Hepatocyte (in vitro differentiated cells): ENCODE data around the gene RAMP3. TPM values are rescaled to one million over a fixed set of nuclear protein-coding genes. Genes with fewer than 3 reads are reported as not detected.

ENCODE experiments used
- DNase-seq: peaks from one replicate; pipeline ENCODE4 v3.0.0-alpha.2; 2016; ENCODE audit warnings: low spot score
- H2AFZ ChIP-seq: fragments of 200-600 bp; sonication (generic); 2 replicates; pipeline ENCODE4 v1.6.0; 2016; ENCODE audit warnings: antibody characterized with exemption, mild to moderate bottlenecking
- H3K27ac ChIP-seq: fragments of 200-600 bp; sonication (generic); 2 replicates; pipeline ENCODE4 v1.5.1; 2016; ENCODE audit warnings: mild to moderate bottlenecking
- H3K27me3 ChIP-seq: fragments of 200-600 bp; sonication (generic); 2 replicates; pipeline ENCODE4 v1.6.1; 2016
- H3K36me3 ChIP-seq: fragments of 200-600 bp; sonication (generic); replicated peaks from 2 replicates; pipeline ENCODE4 v1.5.1; 2016; ENCODE audit warnings: low read depth; ENCODE audit not compliant: insufficient read depth
- H3K4me1 ChIP-seq: fragments of 200-600 bp; sonication (generic); 2 replicates; pipeline ENCODE4 v1.5.1; 2016; ENCODE audit warnings: mild to moderate bottlenecking, moderate library complexity; ENCODE audit not compliant: insufficient read depth
- H3K4me2 ChIP-seq: fragments of 200-600 bp; sonication (generic); 2 replicates; pipeline ENCODE4 v1.6.0; 2016
- H3K4me3 ChIP-seq: fragments of 200-600 bp; sonication (generic); 2 replicates; pipeline ENCODE4 v1.5.1; 2016; ENCODE audit warnings: mild to moderate bottlenecking
- H3K79me2 ChIP-seq: fragments of 200-600 bp; sonication (generic); 2 replicates; pipeline ENCODE4 v1.6.0; 2017; ENCODE audit warnings: mild to moderate bottlenecking
- H3K9me2 ChIP-seq: fragments of 200-600 bp; sonication (generic); replicated peaks from 2 replicates; pipeline ENCODE4 v1.6.0; 2017; ENCODE audit warnings: mild to moderate bottlenecking; ENCODE audit not compliant: insufficient read depth
- H3K9me3 ChIP-seq: fragments of 200-600 bp; sonication (generic); 2 replicates; pipeline ENCODE4 v1.5.1; 2016; ENCODE audit warnings: low read depth, mild to moderate bottlenecking
- H4K20me1 ChIP-seq: fragments of 200-600 bp; sonication (generic); 2 replicates; pipeline ENCODE4 v1.6.0; 2016; ENCODE audit warnings: mild to moderate bottlenecking; ENCODE audit not compliant: insufficient read depth, poor library complexity, severe bottlenecking
- EZH2 ChIP-seq: fragments of 200-600 bp; sonication (generic); IDR thresholded peaks from 2 replicates; pipeline ENCODE4 v1.6.1; 2016; ENCODE audit warnings: antibody characterized with exemption, mild to moderate bottlenecking, borderline replicate concordance
- EZH2phosphoT487 ChIP-seq: fragments of 200-600 bp; sonication (generic); IDR thresholded peaks from one replicate; pipeline ENCODE4 v1.6.1; 2018; ENCODE audit warnings: antibody characterized with exemption, mild to moderate bottlenecking, low read depth, moderate library complexity; ENCODE audit not compliant: unreplicated experiment, severe bottlenecking
- WGBS: methylation state at CpG from one replicate; pipeline ENCODE4 v1.1.6; 2016; ENCODE audit warnings: low lambda C conversion rate; ENCODE audit errors: missing lambda C conversion rate; 5-methylcytosine and 5-hydroxymethylcytosine counted together
- polyA plus RNA-seq: library from polyadenylated mRNA; unstranded; fragments of >200 nt; fragmentation: Nextera tagmentation; extraction: Ambion mirVana; gene quantifications from 2 replicates; pipeline ENCODE4 v1.2.1, GENCODE V29; 2016
- total RNA-seq: library from RNA; depleted of rRNA; stranded (reverse); fragments of >200 nt; gene quantifications from 2 replicates; pipeline ENCODE4 v1.2.3, GENCODE V29; 2014
- TF ChIP-seq, protein P1 (sequence below): fragments of 200-600 bp; sonication (generic); IDR thresholded peaks from 2 replicates; pipeline ENCODE4 v1.5.1; 2016; ENCODE audit warnings: antibody characterized with exemption, mild to moderate bottlenecking; ENCODE audit not compliant: poor library complexity

The RAMP3 gene
- total and polyA plus RNA-seq, 2 experiments from 2014 or later, result not detected

DNA sequence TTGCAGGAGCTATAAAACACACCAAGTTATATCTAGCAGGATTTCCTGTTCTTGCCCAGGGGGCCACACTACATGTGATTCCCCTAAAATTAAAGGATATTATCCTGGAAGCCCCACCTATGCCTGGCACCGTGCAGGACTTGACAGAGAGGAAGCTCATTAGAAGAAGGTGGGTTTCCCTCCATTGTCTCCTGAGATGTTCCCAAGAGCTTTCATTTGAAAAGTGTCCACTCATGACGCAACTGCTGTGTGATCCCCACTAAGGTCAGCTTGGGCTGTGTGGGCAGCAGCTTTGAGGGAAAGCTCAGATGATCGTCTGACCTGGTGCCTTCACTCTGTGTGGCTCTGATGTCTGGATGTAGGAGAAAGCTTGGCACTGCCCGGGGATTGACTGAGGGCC, 53.5 kb downstream of the RAMP3 start:
- no peak overlapping the region for H3K4me3 ChIP-seq
- H3K79me2 ChIP-seq, result no peaks in the 10 kb centered on the region
- H3K27ac ChIP-seq, result no peak overlapping the region
- H3K9me2 ChIP-seq, result no peaks in the 10 kb centered on the region
- H3K36me3 ChIP-seq, result no peaks in the 10 kb centered on the region
- peaks cover 62% of the 10 kb centered on the region for H3K27me3 ChIP-seq
- TF ChIP-seq EZH2phosphoT487 (no peak), EZH2 (no peak)
- TF ChIP-seq, protein P1, sequence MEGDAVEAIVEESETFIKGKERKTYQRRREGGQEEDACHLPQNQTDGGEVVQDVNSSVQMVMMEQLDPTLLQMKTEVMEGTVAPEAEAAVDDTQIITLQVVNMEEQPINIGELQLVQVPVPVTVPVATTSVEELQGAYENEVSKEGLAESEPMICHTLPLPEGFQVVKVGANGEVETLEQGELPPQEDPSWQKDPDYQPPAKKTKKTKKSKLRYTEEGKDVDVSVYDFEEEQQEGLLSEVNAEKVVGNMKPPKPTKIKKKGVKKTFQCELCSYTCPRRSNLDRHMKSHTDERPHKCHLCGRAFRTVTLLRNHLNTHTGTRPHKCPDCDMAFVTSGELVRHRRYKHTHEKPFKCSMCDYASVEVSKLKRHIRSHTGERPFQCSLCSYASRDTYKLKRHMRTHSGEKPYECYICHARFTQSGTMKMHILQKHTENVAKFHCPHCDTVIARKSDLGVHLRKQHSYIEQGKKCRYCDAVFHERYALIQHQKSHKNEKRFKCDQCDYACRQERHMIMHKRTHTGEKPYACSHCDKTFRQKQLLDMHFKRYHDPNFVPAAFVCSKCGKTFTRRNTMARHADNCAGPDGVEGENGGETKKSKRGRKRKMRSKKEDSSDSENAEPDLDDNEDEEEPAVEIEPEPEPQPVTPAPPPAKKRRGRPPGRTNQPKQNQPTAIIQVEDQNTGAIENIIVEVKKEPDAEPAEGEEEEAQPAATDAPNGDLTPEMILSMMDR, result no peak
- no peak overlapping the region for H2AFZ ChIP-seq
- no peaks in the 10 kb centered on the region for H4K20me1 ChIP-seq
- no peaks in the 10 kb centered on the region for H3K4me1 ChIP-seq
- H3K9me3 ChIP-seq, result no peaks in the 10 kb centered on the region
- DNase-seq, result no peak
- no peak overlapping the region for H3K4me2 ChIP-seq
- 59% methylated on average over 4 of the region's 4 CpGs for WGBS

DNA sequence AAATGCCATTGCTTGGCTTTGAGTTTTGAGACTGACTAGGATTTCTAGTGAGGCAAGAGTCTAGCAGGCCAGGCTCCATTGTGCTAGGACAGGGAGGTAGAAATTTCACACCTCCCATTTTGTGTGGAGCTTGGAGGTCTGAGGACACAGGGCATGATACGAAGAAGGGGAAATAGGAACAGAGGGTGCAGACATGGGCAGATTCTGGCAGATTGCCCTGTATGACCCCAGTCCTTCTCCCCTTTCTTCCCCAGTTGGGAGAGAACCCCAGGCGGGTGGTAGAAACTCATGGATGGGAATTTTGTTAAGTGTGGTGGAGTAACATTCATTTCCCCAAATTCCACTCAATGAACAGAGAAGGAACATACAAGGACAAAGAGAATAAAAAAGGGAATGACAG, 54.4 kb downstream of the RAMP3 start:
- 92% methylated on average over 2 of the region's 2 CpGs for WGBS
- TF ChIP-seq EZH2phosphoT487 (no peak), EZH2 (no peak)
- TF ChIP-seq, protein P1, result no peak
- peaks cover 62% of the 10 kb centered on the region for H3K27me3 ChIP-seq

DNA sequence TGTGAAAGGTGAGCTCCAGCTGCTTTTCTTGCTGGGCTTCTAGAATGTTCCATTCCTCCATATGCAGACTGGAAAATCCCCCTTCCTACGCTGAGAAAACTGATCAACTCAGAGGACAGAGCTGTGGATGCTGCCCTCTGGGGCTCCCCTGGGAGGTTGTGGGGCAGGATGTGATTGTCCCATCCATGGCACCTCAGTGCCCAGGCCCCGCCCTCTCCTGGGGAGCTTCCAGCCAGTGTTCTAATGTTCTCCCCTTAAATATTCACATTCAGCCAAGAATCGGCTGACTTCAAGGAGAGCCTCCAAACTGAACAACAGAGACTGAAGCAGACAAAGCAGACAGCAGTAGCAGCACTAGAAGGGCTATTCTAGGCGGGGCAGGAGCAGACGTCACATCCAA, 55.0 kb downstream of the RAMP3 start:
- Histone ChIP-seq H3K4me1 (no peaks in the 10 kb centered on the region), H3K4me2 (no peak overlapping the region), H3K9me2 (no peaks in the 10 kb centered on the region), H2AFZ (no peak overlapping the region), H3K27ac (no peak overlapping the region), H3K36me3 (no peaks in the 10 kb centered on the region), H3K79me2 (no peaks in the 10 kb centered on the region), H3K4me3 (no peak overlapping the region), H4K20me1 (no peaks in the 10 kb centered on the region), H3K9me3 (no peaks in the 10 kb centered on the region), H3K27me3 (peaks cover 62% of the 10 kb centered on the region)
- no peak for DNase-seq
- WGBS, result 90% methylated on average over 5 of the region's 5 CpGs
- TF ChIP-seq EZH2 (no peak), EZH2phosphoT487 (no peak)
- TF ChIP-seq, protein P1, result no peak

More for the DNA sequence above, 54.4 kb downstream of the RAMP3 start:
- no peaks in the 10 kb centered on the region for H3K9me3 ChIP-seq
- H3K79me2 ChIP-seq, result no peaks in the 10 kb centered on the region
- no peak overlapping the region for H3K4me2 ChIP-seq
- H3K36me3 ChIP-seq, result no peaks in the 10 kb centered on the region
- no peaks in the 10 kb centered on the region for H3K4me1 ChIP-seq
- H2AFZ ChIP-seq, result no peak overlapping the region
- no peak overlapping the region for H3K4me3 ChIP-seq
- DNase-seq, result no peak
- H4K20me1 ChIP-seq, result no peaks in the 10 kb centered on the region
- H3K27ac ChIP-seq, result no peak overlapping the region
- H3K9me2 ChIP-seq, result no peaks in the 10 kb centered on the region

DNA sequence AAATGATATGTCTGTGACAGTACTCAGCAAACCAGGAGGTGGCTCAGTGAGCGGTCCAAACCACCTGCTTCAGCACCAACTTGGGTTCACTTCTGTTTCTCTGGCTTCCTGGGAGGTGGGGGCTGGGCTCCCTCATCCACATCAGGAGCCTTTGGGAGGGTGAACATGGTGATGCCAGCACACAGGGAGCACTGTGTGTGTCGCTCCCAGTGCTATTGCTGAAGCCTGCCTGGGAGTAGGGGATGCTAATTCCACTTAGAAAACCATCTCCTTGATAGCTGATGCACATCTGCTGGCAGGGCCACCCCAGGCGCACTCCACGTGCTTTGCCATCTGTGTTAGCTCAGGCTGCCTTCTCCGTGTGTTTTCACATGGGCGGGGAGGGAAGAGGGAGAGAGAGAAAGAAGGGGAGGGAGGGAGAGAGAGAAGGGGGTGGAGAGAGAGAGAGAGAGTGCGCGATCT, 58.0 kb downstream of the RAMP3 start:
- H3K36me3 ChIP-seq, result no peaks in the 10 kb centered on the region
- H4K20me1 ChIP-seq, result no peaks in the 10 kb centered on the region
- H3K27ac ChIP-seq, result no peak overlapping the region
- no peak overlapping the region for H3K4me3 ChIP-seq
- no peaks in the 10 kb centered on the region for H3K9me3 ChIP-seq
- no peaks in the 10 kb centered on the region for H3K4me1 ChIP-seq
- H3K9me2 ChIP-seq, result no peaks in the 10 kb centered on the region
- no peak for DNase-seq
- TF ChIP-seq EZH2phosphoT487 (no peak), EZH2 (no peak)
- TF ChIP-seq, protein P1, result no peak
- no peaks in the 10 kb centered on the region for H3K79me2 ChIP-seq
- no peak overlapping the region for H2AFZ ChIP-seq
- H3K4me2 ChIP-seq, result no peak overlapping the region
- WGBS, result 41% methylated on average over 8 of the region's 8 CpGs
- peaks cover 46% of the 10 kb centered on the region for H3K27me3 ChIP-seq
